Measurements from ENCODE around the gene KDM4B. TPM values are rescaled to one million over a fixed set of nuclear protein-coding genes. Genes with fewer than 3 reads are reported as not detected.
"Not testable (repeated sequence)": the region's sequence is repeated elsewhere in the genome, so short reads cannot be mapped to it uniquely, and the experiment has no call there.

The KDM4B gene
- total RNA-seq, 4 donors from 2014 or later = 29.2 to 43.8 (median 38.7) TPM

DNA sequence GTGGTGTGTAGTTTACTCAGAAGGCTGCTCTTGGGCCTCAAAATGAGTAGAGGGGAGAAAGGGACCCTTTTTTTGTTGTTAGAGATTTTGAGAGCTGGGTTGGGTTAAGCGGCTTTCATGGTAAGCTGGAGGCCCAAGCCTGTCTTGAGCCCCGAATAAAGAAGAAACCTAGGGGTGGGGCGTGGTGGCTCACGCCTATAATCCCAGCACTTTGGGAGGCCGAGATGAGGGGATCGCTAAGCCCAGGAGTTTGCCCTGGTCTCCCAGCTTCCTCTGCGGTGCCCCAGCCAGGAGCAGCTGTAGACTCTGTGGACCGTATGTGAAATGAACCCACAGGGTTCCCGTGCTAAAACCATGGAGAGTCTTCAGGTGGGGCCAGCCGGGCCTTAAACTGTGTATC, 56.1 kb downstream of the KDM4B start:
- H3K4me3 ChIP-seq = no peak overlapping the region
- H3K36me3 ChIP-seq = peaks cover 0 to 6% of the 10 kb centered on the region in 2 donors
- peak overlapping the region in 2 of 4 donors; percentile 27 to 58 for H3K27ac ChIP-seq
- ATAC-seq = no peak
- WGBS, 2 donors (ENCODE audit: low coverage in 1 of 2) = 80 to 89% methylated on average over 1 to 7 of the region's 10 CpGs
- no peak for TF ChIP-seq CTCF (IDR thresholded peaks at IDR 0.05)
- no peak for TF ChIP-seq EP300 (IDR thresholded peaks at IDR 0.05)
- no peak for TF ChIP-seq POLR2A (IDR thresholded peaks at IDR 0.05)
- TF ChIP-seq POLR2AphosphoS5 (IDR thresholded peaks at IDR 0.05) = no peak
- H3K9me3 ChIP-seq = no peaks in the 10 kb centered on the region
- H3K27me3 ChIP-seq = no peaks in the 10 kb centered on the region
- H3K4me1 ChIP-seq = peaks cover 0 to 91% (median 20%) of the 10 kb centered on the region in 3 donors

DNA sequence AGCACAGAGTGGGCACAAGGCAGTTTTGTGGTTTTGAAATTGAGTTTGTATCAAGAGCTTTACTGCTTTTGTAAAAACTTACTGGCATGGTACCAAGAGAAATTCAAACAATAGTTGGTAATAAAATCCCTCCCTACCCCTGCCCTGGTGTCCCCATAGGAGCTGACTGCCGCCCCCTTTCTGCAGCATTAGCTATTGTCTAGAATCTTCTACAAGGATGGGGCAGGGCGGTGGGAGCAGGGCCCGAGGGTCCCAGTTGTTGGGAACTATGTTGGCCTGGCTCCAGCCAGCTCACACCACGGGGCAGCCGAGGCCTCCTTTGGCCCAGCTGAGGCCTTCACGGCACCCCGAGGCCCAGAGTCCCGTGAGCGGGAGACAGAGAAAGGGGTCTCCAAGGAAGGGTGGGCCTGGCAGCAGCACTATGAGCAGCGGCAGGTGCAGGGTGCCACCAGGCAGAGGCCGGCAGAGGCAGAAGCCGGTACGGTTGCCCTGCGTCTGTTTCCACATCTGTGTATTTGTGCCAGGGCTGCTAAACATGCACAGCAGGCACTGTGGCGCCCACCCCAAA, 57.9 kb downstream of the KDM4B start:
- WGBS, 2 donors (ENCODE audit: low coverage in 1 of 2) = 100% methylated on average over 1 of the region's 15 CpGs; no CpG with 5 or more reads in 1 of the 2 donors
- Histone ChIP-seq H3K27ac (peak overlapping the region in 2 of 4 donors; percentile 31 to 42), H3K36me3 (no peaks in the 10 kb centered on the region)

DNA sequence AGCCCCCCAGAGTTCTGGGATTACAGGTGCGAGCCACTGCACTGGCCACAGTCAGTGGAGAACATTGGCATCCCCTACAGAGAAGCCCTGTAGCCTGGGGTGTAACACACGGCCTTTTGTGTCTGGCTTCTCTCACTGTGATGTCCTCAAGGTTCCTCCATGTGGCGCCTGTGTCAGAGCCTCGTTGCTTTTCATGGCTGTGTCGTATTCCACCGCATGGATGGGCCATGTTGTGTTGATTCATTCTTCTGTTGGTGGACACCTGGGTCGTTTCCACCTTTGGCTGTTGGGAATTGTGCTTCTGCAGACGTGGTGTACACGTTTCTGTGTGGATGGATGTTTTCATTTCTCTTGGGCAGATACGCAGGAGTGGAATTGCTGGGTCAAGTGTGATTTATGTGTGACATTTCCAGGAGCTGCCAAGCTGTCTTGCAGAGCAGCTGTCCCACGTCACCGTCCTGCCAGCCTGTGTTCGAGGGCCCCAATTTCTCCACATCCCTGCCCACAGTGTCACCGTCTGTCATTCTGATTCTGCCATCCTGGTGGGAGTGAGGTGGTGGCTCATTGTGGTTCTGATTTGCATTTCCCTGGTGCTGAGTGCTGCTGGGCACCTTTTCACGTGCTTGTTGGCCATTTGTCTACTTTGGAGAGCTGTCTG, 59.4 kb downstream of the KDM4B start:
- H3K4me1 ChIP-seq = peaks cover 0 to 86% (median 28%) of the 10 kb centered on the region in 3 donors
- WGBS, 2 donors (ENCODE audit: low coverage in 1 of 2) = 81 to 85% methylated on average over 9 to 11 of the region's 15 CpGs

More for the DNA sequence above, 57.9 kb downstream of the KDM4B start:
- TF ChIP-seq CTCF (IDR thresholded peaks at IDR 0.05) (peak in 1 of 4 experiments; percentile 11), EP300 (IDR thresholded peaks at IDR 0.05) (no peak)
- ATAC-seq = no peak
- peaks cover 0 to 96% (median 28%) of the 10 kb centered on the region in 3 donors for H3K4me1 ChIP-seq
- H3K9me3 ChIP-seq = no peaks in the 10 kb centered on the region
- H3K4me3 ChIP-seq = no peak overlapping the region
- H3K27me3 ChIP-seq = no peaks in the 10 kb centered on the region

DNA sequence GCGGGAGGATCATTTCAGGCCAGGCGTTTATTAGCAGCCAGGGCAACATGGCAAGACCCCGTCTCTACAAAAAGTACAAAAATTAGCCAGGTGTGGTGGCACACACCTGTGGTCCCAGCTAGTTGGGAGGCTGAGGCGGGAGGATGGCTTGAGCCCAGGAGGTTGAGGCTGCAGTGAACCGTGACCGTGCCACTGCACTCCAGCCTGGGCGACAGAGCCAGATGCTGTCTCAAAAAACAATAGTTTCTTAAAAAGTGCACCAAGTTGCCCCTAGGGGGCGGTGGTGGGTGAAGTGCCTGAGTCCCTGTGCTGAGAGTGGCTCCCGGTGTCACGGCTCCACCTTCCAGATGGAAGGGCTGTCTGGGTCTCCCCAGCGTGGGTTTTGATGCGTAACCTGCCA, 60.7 kb downstream of the KDM4B start:
- Histone ChIP-seq H3K36me3 (peaks cover 0 to 27% of the 10 kb centered on the region in 2 donors), H3K4me1 (peaks cover 0 to 75% (median 20%) of the 10 kb centered on the region in 3 donors), H3K27ac (peak overlapping the region in 1 of 4 donors; percentile 38)
- not testable (repeated sequence) for ATAC-seq, H3K4me3 ChIP-seq, H3K27me3 ChIP-seq, H3K9me3 ChIP-seq
- TF ChIP-seq CTCF (IDR thresholded peaks at IDR 0.05) = peak in 3 of 4 experiments; percentile 32 to 59 (median 44)
- 50 to 74% methylated on average over 2 to 7 of the region's 12 CpGs for WGBS, 2 donors (ENCODE audit: low coverage in 1 of 2)

More for the DNA sequence above, 59.4 kb downstream of the KDM4B start:
- Histone ChIP-seq H3K4me3 (no peak overlapping the region), H3K27me3 (no peaks in the 10 kb centered on the region), H3K36me3 (peaks cover 0 to 14% of the 10 kb centered on the region in 2 donors), H3K27ac (no peak overlapping the region), H3K9me3 (no peaks in the 10 kb centered on the region)
- ATAC-seq = no peak
- TF ChIP-seq POLR2A (IDR thresholded peaks at IDR 0.05) (no peak), CTCF (IDR thresholded peaks at IDR 0.05) (no peak), POLR2AphosphoS5 (IDR thresholded peaks at IDR 0.05) (no peak), EP300 (IDR thresholded peaks at IDR 0.05) (no peak)

Data from gastroesophageal sphincter (tissue), 4 donors.